Measurements from ENCODE around the gene MZF1.
A peak's percentile ranks its signal among the peaks of the same experiment; 100 is the strongest.

MZF1 gene

GRCh38 chr19:58555920-58556621 is 17.1 kb downstream of the MZF1 start:
- no peak for DNase-seq (ENCODE audit: low spot score)

GRCh38 chr19:58555369-58555885 is 17.7 kb downstream of the MZF1 start:
- DNase-seq (ENCODE audit: low spot score), result no peak

GRCh38 chr19:58554494-58555368 is 18.4 kb downstream of the MZF1 start, which contains the start of gene CHMP2A:
TSS of gene CHMP2A (minus strand) at chr19:58555105. CDS start at chr19:58554212, 893 bp downstream.
- DNase-seq (ENCODE audit: low spot score), result peak; percentile 99

- no peak for DNase-seq (ENCODE audit: low spot score)
Observed at GRCh38 chr19:58553799-58554493, 19.2 kb downstream of the MZF1 start.

- no peak for DNase-seq (ENCODE audit: low spot score)
Observed at GRCh38 chr19:58552655-58553054, 20.5 kb downstream of the MZF1 start.

GRCh38 chr19:58551577-58552471 is 21.3 kb downstream of the MZF1 start:
- no peak for DNase-seq (ENCODE audit: low spot score)

- DNase-seq (ENCODE audit: low spot score), result no peak
Observed at GRCh38 chr19:58551123-58551497, 22.0 kb downstream of the MZF1 start.

- DNase-seq (ENCODE audit: low spot score), result no peak
Observed at GRCh38 chr19:58550362-58551122, 22.6 kb downstream of the MZF1 start.

GRCh38 chr19:58549664-58550361 is 23.3 kb downstream of the MZF1 start:
- no peak for DNase-seq (ENCODE audit: low spot score)

- DNase-seq (ENCODE audit: low spot score), result no peak
Observed at GRCh38 chr19:58548859-58549663, 24.1 kb downstream of the MZF1 start.

GRCh38 chr19:58547323-58548312 is 25.5 kb downstream of the MZF1 start:
- DNase-seq (ENCODE audit: low spot score), result no peak

- DNase-seq (ENCODE audit: low spot score), result no peak
Observed at GRCh38 chr19:58546019-58546530, 27.1 kb downstream of the MZF1 start.

GRCh38 chr19:58545286-58546018 is 27.7 kb downstream of the MZF1 start:
- DNase-seq (ENCODE audit: low spot score), result no peak

GRCh38 chr19:58544591-58545285 is 28.4 kb downstream of the MZF1 start:
- DNase-seq (ENCODE audit: low spot score), result no peak

- peak; percentile 100 for DNase-seq (ENCODE audit: low spot score)
Observed at GRCh38 chr19:58543826-58544590, 29.1 kb downstream of the MZF1 start, which contains the start of gene TRIM28. TSS of gene TRIM28 (plus strand) at chr19:58544064. CDS start at chr19:58544758, 694 bp downstream.
